Nucleus accumbens (tissue), 56 donors: ENCODE data around the gene SBNO2.

ENCODE experiments used
- DNase-seq, 56 donors: peaks; one replicate each; lab custom pipeline; 2025; lab: John Stamatoyannopoulos, UW

SBNO2 gene

GRCh38 chr19:1080360-1081161, 93.5 kb downstream of the SBNO2 start:
- DNase-seq = no peak

GRCh38 chr19:1079566-1080111, 94.4 kb downstream of the SBNO2 start:
- no peak for DNase-seq

GRCh38 chr19:1076951-1077350, 97.1 kb downstream of the SBNO2 start:
- DNase-seq = peak in 28 of 56 donors; percentile 4 to 63 (median 24)

- DNase-seq = no peak
Measured at GRCh38 chr19:1076046-1076386, 98.1 kb downstream of the SBNO2 start.

- peak in 15 of 56 donors; percentile 6 to 56 (median 14) for DNase-seq
Measured at GRCh38 chr19:1074544-1075283, 99.4 kb downstream of the SBNO2 start.

- DNase-seq = no peak
Measured at GRCh38 chr19:1073956-1074517, 100.0 kb downstream of the SBNO2 start.

DNA sequence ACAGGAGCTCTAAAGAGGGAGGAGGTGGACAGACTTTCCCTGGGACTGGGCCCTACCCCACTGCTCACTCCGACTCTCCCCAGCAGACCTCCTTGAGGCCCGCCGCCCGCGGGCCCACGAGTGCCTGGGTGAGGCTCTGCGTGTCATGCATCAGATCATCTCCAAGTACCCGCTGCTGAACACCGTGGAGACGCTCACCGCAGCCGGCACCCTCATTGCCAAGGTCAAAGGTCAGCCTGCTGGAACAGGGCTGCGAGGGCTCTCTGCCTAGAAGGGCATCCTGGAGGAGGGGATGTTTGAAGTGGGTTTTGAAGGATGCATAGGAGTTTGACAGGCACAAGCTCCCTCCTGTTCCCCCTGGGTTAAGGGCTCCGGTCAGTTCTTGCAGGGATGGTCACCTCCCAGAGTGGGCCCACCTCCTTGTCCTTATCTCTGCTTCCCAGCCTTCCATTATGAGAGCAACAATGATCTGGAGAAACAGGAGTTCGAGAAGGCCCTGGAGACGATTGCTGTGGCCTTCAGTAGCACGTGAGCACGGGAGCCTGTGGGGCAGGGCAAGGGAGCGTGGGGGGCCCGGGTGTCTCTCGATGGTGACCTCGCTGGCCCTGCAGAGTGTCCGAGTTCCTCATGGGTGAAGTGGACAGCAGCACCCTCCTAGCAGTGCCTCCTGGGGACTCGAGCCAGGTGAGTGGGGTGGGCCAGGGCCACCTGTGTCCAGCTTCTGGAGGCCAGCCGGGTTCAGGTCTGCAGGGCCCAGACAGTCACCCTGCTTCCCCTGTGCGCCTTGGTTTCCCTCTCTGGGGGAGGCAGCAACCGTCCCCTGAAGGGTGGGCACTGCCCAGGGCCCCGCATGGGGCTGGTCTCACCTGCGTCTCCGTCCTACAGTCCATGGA, 100.8 kb downstream of the SBNO2 start:
- no peak for DNase-seq

- DNase-seq = no peak
Measured at GRCh38 chr19:1072371-1073015, 101.6 kb downstream of the SBNO2 start.

- no peak for DNase-seq
Measured at GRCh38 chr19:1070931-1071791, 102.9 kb downstream of the SBNO2 start.

GRCh38 chr19:1070576-1070930, 103.5 kb downstream of the SBNO2 start:
- no peak for DNase-seq

DNA sequence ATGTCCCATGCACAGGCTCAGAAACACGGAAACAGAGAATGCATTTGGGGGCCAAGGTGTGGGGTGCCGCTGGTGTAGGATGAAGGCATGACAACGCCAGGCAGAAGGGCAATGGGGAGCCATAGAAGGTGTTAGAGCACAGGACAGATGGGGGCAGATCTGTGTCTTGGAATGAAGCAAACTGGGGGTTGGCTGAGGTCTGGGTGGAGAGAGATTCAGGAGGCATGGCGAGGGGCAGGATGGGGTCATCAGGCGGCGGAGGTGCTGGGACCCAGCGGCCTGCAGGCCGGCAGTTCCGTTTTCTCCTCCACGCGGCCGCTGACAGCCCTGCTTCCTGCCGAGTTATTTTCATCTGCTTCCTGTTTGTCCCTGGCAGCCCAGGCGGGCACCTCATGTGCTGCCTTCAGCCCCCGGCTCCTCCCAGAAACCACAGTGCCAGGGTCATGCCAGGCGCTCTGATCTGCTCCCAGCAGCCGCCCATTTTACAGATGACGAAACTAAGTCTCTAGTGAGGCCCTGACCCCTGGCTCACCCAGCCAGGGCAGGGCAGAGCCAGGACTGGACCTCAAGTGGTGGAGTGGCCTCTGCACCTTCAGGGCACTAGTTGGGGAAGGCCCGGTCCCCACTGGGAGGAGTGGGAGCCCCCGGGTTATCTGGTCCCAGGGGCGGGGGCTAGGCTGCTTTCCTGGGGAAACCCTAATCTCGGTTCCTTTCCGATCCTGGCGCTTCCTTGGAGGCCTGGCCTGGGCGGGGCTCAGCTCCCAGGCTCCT, 104.9 kb downstream of the SBNO2 start:
- peak in 12 of 56 donors; percentile 5 to 53 (median 14) for DNase-seq

DNA sequence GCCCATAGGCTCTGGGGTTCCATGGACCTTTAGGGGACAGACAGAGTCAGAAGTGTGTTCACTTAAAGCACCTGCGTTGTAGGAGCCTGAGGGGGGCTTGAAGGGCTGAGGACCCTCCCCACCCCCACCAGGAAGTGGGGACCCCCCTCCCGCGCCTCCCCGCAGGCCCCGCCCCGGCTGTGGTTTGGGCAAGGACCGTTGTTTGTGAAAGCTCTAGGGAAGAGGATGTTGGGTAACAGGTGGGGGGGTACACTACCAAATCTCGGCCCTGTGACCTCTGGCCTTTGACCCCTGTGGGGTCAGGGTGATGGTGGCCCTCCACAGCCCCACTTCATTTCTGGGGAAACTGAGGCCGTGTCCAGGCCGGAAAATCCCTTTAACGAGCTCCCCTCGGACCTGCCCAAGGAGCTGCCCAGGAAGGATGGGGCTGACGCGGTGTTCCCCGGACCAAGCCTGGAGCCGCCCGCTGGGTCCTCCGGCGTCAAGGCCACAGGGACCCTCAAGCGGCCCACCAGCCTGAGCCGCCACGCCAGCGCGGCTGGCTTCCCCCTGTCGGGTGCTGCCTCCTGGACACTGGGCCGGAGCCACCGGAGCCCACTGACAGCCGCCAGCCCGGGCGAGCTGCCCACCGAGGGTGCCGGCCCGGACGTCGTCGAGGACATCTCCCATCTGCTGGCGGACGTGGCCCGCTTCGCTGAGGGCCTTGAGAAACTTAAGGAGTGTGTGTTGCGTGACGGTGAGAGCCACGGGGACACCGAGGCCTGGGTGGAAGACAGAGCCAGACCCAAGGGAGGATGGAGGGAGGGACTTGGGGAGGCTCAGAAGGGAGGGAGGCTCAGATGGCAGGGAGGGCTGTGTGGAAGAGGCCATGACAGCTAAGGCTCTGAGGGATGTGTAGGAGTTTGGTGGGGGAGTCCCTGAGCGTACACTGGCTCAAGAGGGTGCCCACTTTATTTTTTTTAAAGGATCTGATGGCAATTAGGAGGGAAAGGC, 105.8 kb downstream of the SBNO2 start:
- peak in 5 of 56 donors; percentile 5 to 33 (median 12) for DNase-seq

DNA sequence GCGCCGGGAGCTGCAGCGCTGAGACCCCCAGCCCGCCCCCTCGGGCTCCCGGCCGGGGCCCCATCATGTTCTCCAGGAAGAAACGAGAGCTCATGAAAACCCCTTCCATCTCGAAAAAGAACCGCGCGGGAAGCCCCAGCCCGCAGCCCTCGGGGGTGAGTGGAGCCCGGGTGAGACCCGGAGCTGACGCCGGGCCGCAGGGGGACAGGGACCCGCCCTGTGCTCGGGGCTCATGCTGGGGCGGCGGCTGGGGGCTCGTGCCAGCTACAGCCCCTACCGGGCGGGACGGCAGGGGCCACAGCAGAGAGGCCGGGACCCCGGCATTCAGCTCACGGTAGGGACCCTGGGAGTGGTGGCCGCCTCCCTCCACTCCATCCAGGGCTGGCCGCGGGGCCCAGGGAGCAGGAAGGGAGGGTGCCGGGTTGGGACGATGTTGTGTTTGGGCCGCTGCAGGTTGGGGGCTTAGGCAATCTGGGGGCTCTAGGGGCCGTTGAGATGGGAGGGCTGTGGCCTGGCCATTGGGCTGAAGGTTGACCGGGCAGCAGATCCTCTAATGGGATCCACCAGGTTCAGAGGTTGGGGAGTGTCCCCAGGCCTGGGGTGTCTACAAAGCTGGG, 106.6 kb downstream of the SBNO2 start:
- no peak for DNase-seq

DNA sequence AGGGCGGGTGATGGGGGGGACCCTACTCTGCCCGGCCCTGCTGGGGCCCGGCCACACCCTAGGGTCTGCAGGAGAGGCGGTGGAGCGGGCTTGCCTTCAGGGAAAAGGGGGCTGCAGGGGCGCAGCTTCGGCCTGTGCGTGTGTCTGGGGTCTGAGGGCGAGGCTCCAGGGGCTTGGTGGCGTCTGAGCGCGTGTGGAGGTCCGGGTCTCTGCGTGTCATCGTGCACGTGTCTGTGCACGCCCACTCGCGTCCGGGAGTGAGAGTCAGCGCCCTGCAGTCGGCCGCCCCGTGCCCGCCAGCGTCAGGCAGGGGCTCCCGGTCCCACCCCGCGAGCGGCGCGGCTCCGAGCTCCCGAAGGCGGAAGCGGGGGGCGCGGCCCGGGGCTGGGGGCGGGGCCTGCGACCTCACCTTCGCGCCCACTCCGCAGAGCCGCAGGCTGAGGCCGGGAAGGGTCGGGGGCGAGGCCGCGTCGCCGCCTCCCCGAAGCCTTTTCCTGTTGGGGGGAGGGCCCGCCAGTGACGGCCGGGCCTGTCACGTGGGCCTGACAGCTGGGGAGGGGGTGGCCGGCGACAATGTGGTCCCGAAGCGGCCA, 107.2 kb downstream of the SBNO2 start, which contains the start of gene ARHGAP45:
ARHGAP45 (plus strand) TSS at position 420 of the 593 bp plus-strand sequence. CDS start 239 bp downstream, outside the sequence.
- peak in 1 of 56 donors; percentile 28 for DNase-seq

DNA sequence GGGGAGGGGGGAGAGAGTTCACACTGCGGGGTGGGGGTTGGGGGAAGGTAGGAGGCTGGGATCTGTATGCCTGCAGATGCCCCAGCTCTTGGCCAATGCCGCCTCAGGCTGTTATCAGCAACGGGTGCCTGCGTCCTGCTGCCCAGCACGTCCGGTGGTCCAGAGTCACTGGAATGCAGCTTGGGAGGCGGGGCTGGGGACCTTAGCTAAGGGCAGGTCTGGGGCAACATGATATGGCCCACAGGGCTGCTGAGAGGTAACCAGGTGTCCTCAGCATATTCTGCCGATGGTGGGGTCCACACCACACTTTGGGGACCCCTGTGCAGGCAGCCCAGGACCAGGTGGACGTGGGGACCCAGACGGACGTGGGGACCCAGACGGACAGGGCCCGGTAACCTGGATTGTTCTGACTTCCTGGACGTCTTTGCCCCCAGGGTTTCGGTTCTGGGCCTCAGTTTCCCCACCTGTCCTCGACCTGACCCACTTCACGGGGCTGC, 107.8 kb downstream of the SBNO2 start:
- no peak for DNase-seq
